ENCODE data around the gene C2orf78. TPM values are rescaled to one million over a fixed set of nuclear protein-coding genes. Genes with fewer than 3 reads are reported as not detected.

C2orf78 gene
- total RNA-seq = not detected in 2 replicates

DNA sequence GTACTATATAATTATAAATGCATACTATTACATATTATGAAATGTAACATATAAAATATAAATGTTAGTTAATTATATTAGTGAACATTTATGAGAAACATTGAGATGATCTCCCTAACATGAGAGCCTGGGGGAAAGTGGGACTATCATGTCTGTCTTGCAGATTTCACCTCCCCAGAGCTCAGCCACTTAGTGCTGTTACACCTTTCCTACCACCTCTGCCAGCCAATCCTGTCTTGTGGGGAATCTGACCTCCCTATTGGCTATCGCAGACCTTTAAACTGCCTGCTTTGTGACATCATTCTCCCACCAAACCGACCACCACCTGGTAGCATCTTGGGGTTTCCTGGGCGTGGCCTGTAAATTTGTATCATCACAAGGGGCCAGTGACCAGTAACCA is at the start of gene C2orf78:
C2orf78 (plus strand) TSS at position 301 of the 400 bp plus-strand sequence. CDS start 127 bp downstream, outside the sequence.

GRCh38 chr2:73736855-73737779 is 46.9 kb upstream of the C2orf78 start, which contains the start of gene TPRKB:
Gene TPRKB, minus strand, starts transcription at chr2:73737345. Its CDS starts 2,776 bp downstream, at chr2:73734569.

DNA sequence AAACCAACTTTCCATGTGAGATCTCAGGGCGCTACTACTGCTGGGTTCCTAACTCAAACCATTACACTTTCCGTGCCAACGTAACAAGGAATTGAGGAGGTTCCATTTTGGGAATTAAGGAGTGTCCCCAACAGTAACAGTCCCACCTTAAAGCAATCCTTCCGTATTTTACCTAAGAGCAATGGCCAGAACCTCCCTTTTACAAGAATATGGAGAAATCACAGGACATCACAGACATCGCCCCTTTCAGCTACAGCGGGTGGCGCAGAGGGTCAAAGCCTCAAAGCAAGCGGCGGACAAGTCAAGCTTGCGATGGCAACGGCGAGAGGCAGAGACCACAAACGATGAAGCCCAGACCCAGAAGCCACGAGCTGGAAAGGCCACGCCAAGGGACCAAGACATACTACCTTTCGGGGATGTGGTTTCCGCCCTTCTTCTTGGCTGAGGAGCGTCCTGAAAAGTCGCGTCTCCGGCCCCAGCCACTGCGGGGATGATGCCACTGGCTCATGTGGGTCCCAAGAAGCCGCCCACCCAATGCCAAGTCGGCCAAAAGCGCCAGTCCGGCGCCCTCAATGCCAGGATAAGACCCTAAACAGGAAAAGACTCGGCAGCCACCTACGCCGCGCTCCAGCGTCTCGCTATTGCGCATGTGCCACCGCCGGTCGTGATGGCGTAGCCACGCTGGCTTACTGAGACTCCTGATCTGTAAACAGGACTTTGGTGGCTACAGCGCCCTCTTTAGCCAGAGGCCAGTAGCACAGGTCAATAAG is 4.3 kb upstream of the C2orf78 start, which contains the start of gene DUSP11:
DUSP11 (minus strand) TSS at position 637 of the 770 bp plus-strand sequence; CDS start at position 508, 129 bp downstream.

GRCh38 chr2:73828818-73829570 is 45.0 kb downstream of the C2orf78 start, which contains the start of gene STAMBP:
Gene STAMBP, plus strand, starts transcription at chr2:73828961. Its CDS starts 1,896 bp downstream, at chr2:73830857.

Other genes with a start within 250 kb of the C2orf78 start
- gene NAT8, start 141.8 kb upstream of the C2orf78 start, total RNA-seq = not detected in 2 replicates
- 5.6 and 41.1 TPM in 2 replicates for gene TPRKB, start 46.8 kb upstream of the C2orf78 start, total RNA-seq
- 14.0 and 14.8 TPM in 2 replicates for gene DUSP11, start 4.1 kb upstream of the C2orf78 start, total RNA-seq
- gene STAMBP, start 44.8 kb downstream of the C2orf78 start, total RNA-seq = 24.0 and 28.8 TPM in 2 replicates
- gene ACTG2, start 108.8 kb downstream of the C2orf78 start, total RNA-seq = 1.8 and 8.6 TPM in 2 replicates
- gene DGUOK, start 142.7 kb downstream of the C2orf78 start, total RNA-seq = 68.8 and 73.3 TPM in 2 replicates
- gene TET3, start 200.7 kb downstream of the C2orf78 start, total RNA-seq = 5.9 and 8.2 TPM in 2 replicates

Data from mesangial cell (primary cell).